ENCODE results near the gene IL18BP. TPM values are rescaled to one million over a fixed set of nuclear protein-coding genes. Genes with fewer than 3 reads are reported as not detected.

Gene IL18BP
- polyA plus RNA-seq, 1 donor (not counting 4 experiments of a cell fraction or from before 2014, with no cell fraction given): 2.9 TPM

- Histone ChIP-seq H3K9ac (ENCODE audit: control insufficient read depth, extremely low read depth, insufficient read depth, low read length) (no peak overlapping the region), H3K27ac (ENCODE audit: control insufficient read depth, insufficient read depth, low read length) (peak overlapping the region; percentile 24)
- no peak for DNase-seq (ENCODE audit: low read depth, low spot score)
These were observed 39.0 kb downstream of the IL18BP start for GRCh38 chr11:72037554-72038311.

DNA sequence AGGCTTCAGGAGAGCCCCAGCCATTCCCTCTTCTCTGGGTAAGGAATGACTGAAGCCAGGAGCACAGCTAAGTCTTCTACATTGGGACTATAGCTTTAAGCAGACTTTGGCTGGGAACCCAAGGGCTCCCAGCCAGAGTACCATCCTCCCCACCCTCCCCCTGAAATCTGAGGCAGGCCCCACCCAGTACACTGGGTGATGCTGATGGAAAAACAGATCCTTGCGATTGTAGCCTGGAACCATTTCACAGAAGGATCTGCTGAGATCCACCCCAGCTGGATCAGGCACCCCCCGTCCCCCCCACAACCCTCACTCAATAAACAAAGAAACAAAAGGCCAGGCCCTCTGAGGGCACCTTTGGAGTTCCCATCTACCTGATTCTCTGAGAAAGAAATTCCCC, 39.8 kb downstream of the IL18BP start:
- H3K4me2 ChIP-seq (ENCODE audit: control insufficient read depth, extremely low read depth, insufficient read depth, low read depth, low read length): peak overlapping the region; percentile 99
- H2AFZ ChIP-seq (ENCODE audit: control insufficient read depth, low read length): no peak overlapping the region
- dilution Hi-C loops (cut with MboI; ENCODE audit: extremely low pct_ligation_motif_present, low sequenced_read_pairs): no loop called here
- H3K9ac ChIP-seq (ENCODE audit: control insufficient read depth, extremely low read depth, insufficient read depth, low read length): no peak overlapping the region
- TF ChIP-seq, protein P1, sequence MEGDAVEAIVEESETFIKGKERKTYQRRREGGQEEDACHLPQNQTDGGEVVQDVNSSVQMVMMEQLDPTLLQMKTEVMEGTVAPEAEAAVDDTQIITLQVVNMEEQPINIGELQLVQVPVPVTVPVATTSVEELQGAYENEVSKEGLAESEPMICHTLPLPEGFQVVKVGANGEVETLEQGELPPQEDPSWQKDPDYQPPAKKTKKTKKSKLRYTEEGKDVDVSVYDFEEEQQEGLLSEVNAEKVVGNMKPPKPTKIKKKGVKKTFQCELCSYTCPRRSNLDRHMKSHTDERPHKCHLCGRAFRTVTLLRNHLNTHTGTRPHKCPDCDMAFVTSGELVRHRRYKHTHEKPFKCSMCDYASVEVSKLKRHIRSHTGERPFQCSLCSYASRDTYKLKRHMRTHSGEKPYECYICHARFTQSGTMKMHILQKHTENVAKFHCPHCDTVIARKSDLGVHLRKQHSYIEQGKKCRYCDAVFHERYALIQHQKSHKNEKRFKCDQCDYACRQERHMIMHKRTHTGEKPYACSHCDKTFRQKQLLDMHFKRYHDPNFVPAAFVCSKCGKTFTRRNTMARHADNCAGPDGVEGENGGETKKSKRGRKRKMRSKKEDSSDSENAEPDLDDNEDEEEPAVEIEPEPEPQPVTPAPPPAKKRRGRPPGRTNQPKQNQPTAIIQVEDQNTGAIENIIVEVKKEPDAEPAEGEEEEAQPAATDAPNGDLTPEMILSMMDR (optimal IDR thresholded peaks at IDR 0.05 in 1 of 3, IDR thresholded peaks at IDR 0.05 in 1 of 3, conservative IDR thresholded peaks at IDR 0.05 in 1 of 3; ENCODE audit: extremely low read depth in 1 of 3, insufficient read depth in 2 of 3, low read length in 3 of 3): no peak
- TF ChIP-seq EZH2 (IDR thresholded peaks at IDR 0.05; ENCODE audit: low read length): no peak
- DNase-seq (ENCODE audit: low read depth, low spot score) (no peak), FAIRE-seq (no peak)
- peaks cover under 1 to 14% of the 10 kb centered on the region in 2 experiments for H3K36me3 ChIP-seq (ENCODE audit: control insufficient read depth in 2 of 2, extremely low read depth in 1 of 2, insufficient read depth in 2 of 2, low read length in 2 of 2)
- H3K27me3 ChIP-seq (ENCODE audit: control insufficient read depth, extremely low read depth, insufficient read depth, low read length): no peaks in the 10 kb centered on the region
- H3K9me1 ChIP-seq (ENCODE audit: control insufficient read depth, extremely low read depth, insufficient read depth, low read length): no peaks in the 10 kb centered on the region
- no peak overlapping the region for H3K4me3 ChIP-seq (ENCODE audit: control insufficient read depth in 2 of 3, extremely low read depth in 1 of 3, insufficient read depth in 2 of 3, low read depth in 1 of 3, low read length in 3 of 3)
- no peaks in the 10 kb centered on the region for H3K9me3 ChIP-seq (ENCODE audit: control insufficient read depth, low read depth, low read length)
- peaks cover 54% of the 10 kb centered on the region for H3K4me1 ChIP-seq (ENCODE audit: control insufficient read depth, extremely low read depth, insufficient read depth, low read length)
- H3K79me2 ChIP-seq (ENCODE audit: control insufficient read depth, insufficient read depth, low read length): peaks cover 74% of the 10 kb centered on the region
- peak overlapping the region; percentile 24 for H3K27ac ChIP-seq (ENCODE audit: control insufficient read depth, insufficient read depth, low read length)
- peaks cover 3% of the 10 kb centered on the region for H4K20me1 ChIP-seq (ENCODE audit: control insufficient read depth, extremely low read depth, insufficient read depth, low read length)

More at GRCh38 chr11:72037554-72038311, 39.0 kb downstream of the IL18BP start:
- TF ChIP-seq, protein P1 (optimal IDR thresholded peaks at IDR 0.05 in 1 of 3, IDR thresholded peaks at IDR 0.05 in 1 of 3, conservative IDR thresholded peaks at IDR 0.05 in 1 of 3; ENCODE audit: extremely low read depth in 1 of 3, insufficient read depth in 2 of 3, low read length in 3 of 3): no peak
- TF ChIP-seq EZH2 (IDR thresholded peaks at IDR 0.05; ENCODE audit: low read length): no peak
- H3K9me1 ChIP-seq (ENCODE audit: control insufficient read depth, extremely low read depth, insufficient read depth, low read length): no peaks in the 10 kb centered on the region
- H3K4me2 ChIP-seq (ENCODE audit: control insufficient read depth, extremely low read depth, insufficient read depth, low read depth, low read length): peak overlapping the region; percentile 55
- no peaks in the 10 kb centered on the region for H3K9me3 ChIP-seq (ENCODE audit: control insufficient read depth, low read depth, low read length)
- H2AFZ ChIP-seq (ENCODE audit: control insufficient read depth, low read length): no peak overlapping the region
- FAIRE-seq: no peak
- H3K4me3 ChIP-seq (ENCODE audit: control insufficient read depth in 2 of 3, extremely low read depth in 1 of 3, insufficient read depth in 2 of 3, low read depth in 1 of 3, low read length in 3 of 3): no peak overlapping the region
- peaks cover 3% of the 10 kb centered on the region for H4K20me1 ChIP-seq (ENCODE audit: control insufficient read depth, extremely low read depth, insufficient read depth, low read length)
- H3K79me2 ChIP-seq (ENCODE audit: control insufficient read depth, insufficient read depth, low read length): peaks cover 73% of the 10 kb centered on the region
- no peaks in the 10 kb centered on the region for H3K27me3 ChIP-seq (ENCODE audit: control insufficient read depth, extremely low read depth, insufficient read depth, low read length)
- peaks cover 2 to 16% of the 10 kb centered on the region in 2 experiments for H3K36me3 ChIP-seq (ENCODE audit: control insufficient read depth in 2 of 2, extremely low read depth in 1 of 2, insufficient read depth in 2 of 2, low read length in 2 of 2)
- dilution Hi-C loops (cut with MboI; ENCODE audit: extremely low pct_ligation_motif_present, low sequenced_read_pairs): no loop called here
- H3K4me1 ChIP-seq (ENCODE audit: control insufficient read depth, extremely low read depth, insufficient read depth, low read length): peaks cover 51% of the 10 kb centered on the region

Measured in keratinocyte (primary cell).